GM12891 (cell line): Measurements from ENCODE around the gene SERTAD3.
A peak's percentile ranks its signal among the peaks of the same experiment; 100 is the strongest.

Experiments used
- DNase-seq: peaks from one replicate; pipeline ENCODE4 v3.0.0; 2011; ENCODE audit warnings: low spot score; ENCODE audit not compliant: insufficient read length
- FAIRE-seq: peaks from 2 replicates; lab custom pipeline; 2011; peaks lifted over from hg19 to GRCh38; lab: Jason Lieb, UNC
- PAX5 ChIP-seq: IDR thresholded peaks from 2 replicates; pipeline ENCODE4 v1.6.1; 2011; ENCODE audit warnings: low read length, moderate library complexity, mild to moderate bottlenecking; ENCODE audit not compliant: insufficient read depth, severe bottlenecking
- POLR2A ChIP-seq: IDR thresholded peaks from 2 replicates; pipeline ENCODE4 v1.6.1; 2011; ENCODE audit warnings: low read depth, low read length, control low read depth
- POLR2AphosphoS5 ChIP-seq: IDR thresholded peaks from 2 replicates; pipeline ENCODE4 v1.6.1; 2011; ENCODE audit warnings: low read depth, low read length, control low read depth
- POU2F2 ChIP-seq: IDR thresholded peaks from 2 replicates; pipeline ENCODE4 v1.6.1; 2011; ENCODE audit warnings: low read depth, mild to moderate bottlenecking, control low read depth, low read length, moderate library complexity
- SPI1 ChIP-seq: IDR thresholded peaks from 2 replicates; pipeline ENCODE4 v1.6.1; 2011; ENCODE audit warnings: low read depth, low read length, control low read depth
- TAF1 ChIP-seq: IDR thresholded peaks from 2 replicates; pipeline ENCODE4 v1.6.1; 2011; ENCODE audit warnings: low read depth, low read length, control low read depth

SERTAD3 gene

DNA sequence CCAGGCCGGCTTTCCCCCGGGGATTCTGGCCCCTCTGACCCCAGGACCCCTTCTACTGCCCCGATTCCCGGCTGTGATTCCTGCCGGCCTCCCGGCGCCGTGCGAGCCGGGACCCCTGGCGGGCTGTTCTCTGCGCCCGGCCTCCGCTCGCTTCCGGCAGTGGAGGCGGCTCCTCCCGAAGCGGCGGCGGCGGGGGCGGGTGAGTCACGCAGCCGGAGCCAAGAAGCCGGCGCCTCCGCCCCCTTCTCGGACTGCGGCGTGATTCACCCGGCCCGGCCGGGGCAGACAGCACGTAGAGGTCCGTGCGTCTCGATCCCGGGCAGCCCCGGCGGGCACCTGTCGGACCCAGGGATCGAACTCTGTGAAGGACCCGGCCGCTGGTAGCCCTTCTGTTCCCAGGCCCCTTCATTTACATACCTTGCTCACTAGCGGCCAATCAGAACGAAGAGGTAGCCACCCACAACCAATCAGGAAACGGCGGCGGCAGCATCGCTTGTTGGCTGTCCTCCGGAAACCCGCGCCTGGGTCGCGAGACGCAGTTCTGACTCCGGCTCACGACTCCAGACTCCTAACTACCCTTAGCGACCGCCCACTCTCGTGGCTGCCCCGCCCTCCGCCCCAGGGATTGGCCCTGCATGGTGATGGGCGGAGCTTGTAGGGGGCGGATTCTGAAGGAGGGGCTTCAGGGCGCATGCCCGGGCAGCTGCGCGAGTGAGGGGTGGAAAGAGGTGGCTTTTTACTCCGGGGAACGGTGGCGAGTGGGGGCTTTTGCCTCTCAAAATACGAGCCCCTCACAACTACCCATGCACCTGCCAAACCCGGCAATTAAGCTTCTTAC lies 18.5 kb downstream of the SERTAD3 start, which contains the start of gene SERTAD1:
Gene SERTAD1, minus strand, starts transcription at position 543 of the 838 bp plus-strand sequence. CDS start 2,446 bp downstream, outside the sequence.
- peak; percentile 58 for TF ChIP-seq TAF1
- no peak for TF ChIP-seq SPI1
- peak; percentile 93 for TF ChIP-seq POU2F2
- peak; percentile 96 for TF ChIP-seq POLR2AphosphoS5
- TF ChIP-seq POLR2A = peak; percentile 90
- no peak for TF ChIP-seq PAX5
- DNase-seq = peak; percentile 97
- peak; percentile 97 for FAIRE-seq

- TF ChIP-seq POLR2A = no peak
- TF ChIP-seq POLR2AphosphoS5 = no peak
- TF ChIP-seq PAX5 = no peak
- TF ChIP-seq TAF1 = no peak
- TF ChIP-seq SPI1 = no peak
- TF ChIP-seq POU2F2 = no peak
- DNase-seq (no peak), FAIRE-seq (peak; percentile 63)
Observed at GRCh38 chr19:40424637-40425449, 19.3 kb downstream of the SERTAD3 start.

- FAIRE-seq = no peak
- TF ChIP-seq POLR2AphosphoS5 = no peak
- no peak for TF ChIP-seq TAF1
- no peak for TF ChIP-seq SPI1
- TF ChIP-seq POU2F2 = no peak
- no peak for TF ChIP-seq POLR2A
- no peak for TF ChIP-seq PAX5
Observed at GRCh38 chr19:40423938-40424337, 20.2 kb downstream of the SERTAD3 start.

DNA sequence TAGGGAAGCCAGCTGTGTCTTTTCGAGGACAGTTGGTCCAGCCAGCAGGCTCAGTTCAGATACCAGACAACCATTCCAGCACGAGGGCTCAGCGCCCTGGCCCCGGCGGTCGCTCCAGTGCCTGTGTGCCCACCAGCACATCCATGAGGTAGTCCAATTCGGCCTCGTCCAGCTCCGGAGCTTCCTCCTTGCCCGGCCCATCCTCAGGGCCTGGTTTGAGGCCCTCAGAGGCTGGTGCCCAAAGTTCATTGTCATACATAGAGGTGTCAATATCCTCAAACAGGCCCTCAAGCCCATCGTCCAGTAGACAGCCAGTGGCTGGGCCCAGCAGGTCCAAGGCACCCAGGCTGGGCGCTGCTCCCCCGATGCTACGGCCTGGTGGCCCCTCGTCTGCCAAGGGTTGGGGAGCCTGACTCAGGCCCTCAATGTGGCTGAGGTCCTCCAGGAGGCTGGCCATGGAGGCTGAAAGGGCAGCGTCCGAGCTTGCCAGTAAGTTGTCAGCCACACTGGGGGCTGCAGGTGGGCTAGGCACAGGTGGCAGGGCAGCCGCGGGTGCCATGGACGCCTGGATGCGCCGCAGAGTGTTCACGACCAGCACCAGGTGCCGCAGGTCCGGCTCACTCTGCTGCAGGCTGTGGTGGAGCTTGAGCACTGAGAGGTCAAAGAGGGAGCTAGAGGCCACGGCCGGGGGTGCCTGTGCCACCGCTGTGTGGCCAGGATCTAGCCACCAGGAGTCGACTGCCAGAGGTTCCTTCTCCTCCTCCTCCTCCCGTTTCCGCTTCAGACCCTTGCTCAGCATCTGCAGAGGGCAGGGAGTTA lies 21.2 kb downstream of the SERTAD3 start:
- TF ChIP-seq POU2F2 = no peak
- TF ChIP-seq POLR2A = no peak
- no peak for TF ChIP-seq SPI1
- TF ChIP-seq TAF1 = no peak
- no peak for TF ChIP-seq POLR2AphosphoS5
- TF ChIP-seq PAX5 = no peak
- FAIRE-seq (no peak), DNase-seq (no peak)

More at GRCh38 chr19:40423938-40424337, 20.2 kb downstream of the SERTAD3 start:
- no peak for DNase-seq

- DNase-seq (no peak), FAIRE-seq (no peak)
- TF ChIP-seq POLR2A = no peak
- TF ChIP-seq PAX5 = no peak
- TF ChIP-seq POU2F2 = no peak
- TF ChIP-seq TAF1 = no peak
- TF ChIP-seq SPI1 = no peak
- TF ChIP-seq POLR2AphosphoS5 = no peak
Observed at GRCh38 chr19:40421993-40422747, 22.0 kb downstream of the SERTAD3 start.

GRCh38 chr19:40420766-40421765 lies 23.1 kb downstream of the SERTAD3 start:
- DNase-seq (no peak), FAIRE-seq (peak; percentile 88)
- TF ChIP-seq POLR2A = peak; percentile 78
- TF ChIP-seq PAX5 = no peak
- TF ChIP-seq POU2F2 = 0 out of 2 replicates have a peak, but pooled peaks have one; percentile 19
- TF ChIP-seq POLR2AphosphoS5 = peak; percentile 85; the same call in 1 of the 2 replicates
- TF ChIP-seq SPI1 = no peak
- TF ChIP-seq TAF1 = 0 out of 2 replicates have a peak, but pooled peaks have one; percentile 16

DNA sequence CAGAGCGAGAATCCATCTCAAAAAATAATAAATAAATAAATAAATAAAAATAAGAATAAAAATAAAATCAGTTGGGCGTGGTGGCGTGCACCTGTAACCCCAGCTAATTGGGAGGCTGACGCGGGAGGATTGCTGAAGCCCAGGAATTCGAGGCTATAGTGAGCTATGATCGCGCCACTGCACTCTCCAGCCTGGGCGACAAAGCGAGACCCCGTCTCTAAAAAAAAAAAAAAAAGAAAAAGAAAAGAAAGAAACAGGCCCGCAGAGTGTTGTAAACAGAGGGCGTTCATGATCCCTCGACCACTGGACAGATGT lies 23.7 kb downstream of the SERTAD3 start:
- FAIRE-seq = no peak
- DNase-seq = no peak
- TF ChIP-seq POLR2A (no peak), PAX5 (no peak), SPI1 (no peak), POU2F2 (no peak), TAF1 (no peak), POLR2AphosphoS5 (no peak)
